Measurements from ENCODE around the gene PCTP. TPM values are rescaled to one million over a fixed set of nuclear protein-coding genes. Genes with fewer than 3 reads are reported as not detected.

Gene PCTP
- total RNA-seq, 1 donor from 2014 or later: 15.4 TPM

- no peak for DNase-seq (ENCODE audit: low read depth, low spot score)
- Mint-ChIP-seq H3K9me3 (peaks cover 8% of the 10 kb centered on the region), H3K36me3 (ENCODE audit: low read depth) (peaks cover 17% of the 10 kb centered on the region), H3K27ac (ENCODE audit: unreplicated experiment) (no peak overlapping the region), H3K4me3 (no peak overlapping the region), H3K27me3 (ENCODE audit: low read depth) (no peaks in the 10 kb centered on the region), H3K4me1 (peaks cover 9% of the 10 kb centered on the region)
- no peak for TF ChIP-seq CTCF (conservative IDR thresholded peaks at IDR 0.05)
Measured at GRCh38 chr17:55764610-55765009, 13.8 kb downstream of the PCTP start.

GRCh38 chr17:55765472-55765871 is 14.6 kb downstream of the PCTP start:
- Mint-ChIP-seq H3K27ac (ENCODE audit: unreplicated experiment) (no peak overlapping the region), H3K4me1 (peaks cover 13% of the 10 kb centered on the region), H3K36me3 (ENCODE audit: low read depth) (peaks cover 20% of the 10 kb centered on the region), H3K27me3 (ENCODE audit: low read depth) (no peaks in the 10 kb centered on the region), H3K4me3 (no peak overlapping the region), H3K9me3 (peaks cover 8% of the 10 kb centered on the region)
- no peak for TF ChIP-seq CTCF (conservative IDR thresholded peaks at IDR 0.05)
- no peak for DNase-seq (ENCODE audit: low read depth, low spot score)

GRCh38 chr17:55768936-55769624 is 18.2 kb downstream of the PCTP start:
- no peak for TF ChIP-seq CTCF (conservative IDR thresholded peaks at IDR 0.05)
- peaks cover 5% of the 10 kb centered on the region for H3K9me3 Mint-ChIP-seq
- H3K36me3 Mint-ChIP-seq (ENCODE audit: low read depth): peaks cover 22% of the 10 kb centered on the region
- H3K27ac Mint-ChIP-seq (ENCODE audit: unreplicated experiment): no peak overlapping the region
- peaks cover 8% of the 10 kb centered on the region for H3K4me1 Mint-ChIP-seq
- H3K4me3 Mint-ChIP-seq: no peak overlapping the region
- H3K27me3 Mint-ChIP-seq (ENCODE audit: low read depth): no peaks in the 10 kb centered on the region
- no peak for DNase-seq (ENCODE audit: low read depth, low spot score)

- H3K36me3 Mint-ChIP-seq (ENCODE audit: low read depth): peaks cover 20% of the 10 kb centered on the region
- peaks cover 3% of the 10 kb centered on the region for H3K9me3 Mint-ChIP-seq
- no peak overlapping the region for H3K27ac Mint-ChIP-seq (ENCODE audit: unreplicated experiment)
- no peak overlapping the region for H3K4me3 Mint-ChIP-seq
- H3K4me1 Mint-ChIP-seq: peaks cover 7% of the 10 kb centered on the region
- no peak for DNase-seq (ENCODE audit: low read depth, low spot score)
- peaks cover 2% of the 10 kb centered on the region for H3K27me3 Mint-ChIP-seq (ENCODE audit: low read depth)
- TF ChIP-seq CTCF (conservative IDR thresholded peaks at IDR 0.05): no peak
Measured at GRCh38 chr17:55769625-55770000, 18.8 kb downstream of the PCTP start.

GRCh38 chr17:55770196-55770870 is 19.5 kb downstream of the PCTP start:
- Mint-ChIP-seq H3K36me3 (ENCODE audit: low read depth) (peaks cover 22% of the 10 kb centered on the region), H3K4me3 (no peak overlapping the region), H3K27me3 (ENCODE audit: low read depth) (peaks cover 3% of the 10 kb centered on the region), H3K4me1 (peaks cover 14% of the 10 kb centered on the region), H3K27ac (ENCODE audit: unreplicated experiment) (no peak overlapping the region), H3K9me3 (peaks cover 2% of the 10 kb centered on the region)
- no peak for DNase-seq (ENCODE audit: low read depth, low spot score)
- TF ChIP-seq CTCF (conservative IDR thresholded peaks at IDR 0.05): peak; percentile 76

Measured in neural crest cell (in vitro differentiated cells).